Psoas muscle (tissue), 8 donors: ENCODE data around the gene TYK2. TPM values are rescaled to one million over a fixed set of nuclear protein-coding genes. Genes with fewer than 3 reads are reported as not detected.

Source experiments
- ATAC-seq, 4 donors: fragments of 200-7000 bp; cut with Tn5 transposase; one replicate each; pipeline ENCODE4 v1.9.1; 2020; ENCODE audit warnings: moderate library complexity in 3 of 4, mild to moderate bottlenecking in 2 of 4
- DNase-seq, 2 donors: peaks; one replicate each; pipeline ENCODE4 v3.0.0-alpha.2; 2020
- H3K27ac ChIP-seq: fragments of 200-600 bp; one replicate; pipeline ENCODE4 v1.8.0; 2022
- H3K27me3 ChIP-seq, 3 donors: fragments of 200-600 bp in 1 of 3; one replicate each; pipeline versions ENCODE4 v1.6.1 to v1.8.0; 2013 to 2022; ENCODE audit warnings: low read length in 2 of 3, mild to moderate bottlenecking in 2 of 3, moderate library complexity in 1 of 3; ENCODE audit not compliant: insufficient read depth in 3 of 3
- H3K36me3 ChIP-seq, 2 donors: fragments of 200-600 bp in 1 of 2; one replicate each; pipeline versions ENCODE4 v1.6.1 to v1.8.0; 2013 to 2022; ENCODE audit warnings: low read depth in 1 of 2, mild to moderate bottlenecking in 1 of 2, moderate library complexity in 1 of 2; ENCODE audit not compliant: insufficient read depth in 1 of 2
- H3K4me1 ChIP-seq: fragments of 200-600 bp; one replicate; pipeline ENCODE4 v1.8.0; 2022
- H3K4me3 ChIP-seq: fragments of 200-600 bp; one replicate; pipeline ENCODE4 v1.8.0; 2022; ENCODE audit warnings: mild to moderate bottlenecking
- H3K9me3 ChIP-seq: fragments of 200-600 bp; one replicate; pipeline ENCODE4 v1.8.0; 2022
- WGBS, 3 donors: extraction: QIAGEN DNeasy Blood & Tissue Kit; methylation state at CpG; one replicate each; pipeline versions ENCODE4 v1.1.6 to v1.1.7; 2013; 5-methylcytosine and 5-hydroxymethylcytosine counted together
- intact Hi-C, 2 donors: fragments of 100-400 bp; cut with DNase I; formaldehyde crosslinking; loops; one replicate each; pipeline versions ENCODE4 v1.11.0 to v1.14.2; 2022
- polyA plus RNA-seq, 3 donors: library from polyadenylated mRNA; stranded (reverse); fragments of 200-250 nt; gene quantifications; one replicate each; pipeline ENCODE4 v1.2.3, GENCODE V29; 2013
- total RNA-seq, 4 donors: library from RNA; stranded (reverse); fragmentation: NEBNext Ultra II Directional in 2 of 4; extraction: Animal tissue kit (Norgen Biotek cat#: 25700) in 2 of 4; gene quantifications; one replicate each; pipeline versions ENCODE4 v1.2.1 to v1.2.4, GENCODE V29; 2021 to 2023
- TF ChIP-seq, protein P1 (sequence below): fragments of 200-600 bp; IDR thresholded peaks from one replicate; pipeline ENCODE4 v1.8.0; 2022; ENCODE audit warnings: antibody characterized with exemption
- donor health status: healthy with polysubstance abuse.
- donor health status: DM: no; HTN: no; CAD: no; lungs with moderate emphysema.
- donor health status: Bipolar disorder and iron deficiency.
- donor health status: healthy.
- donor health status: DM: yes; HTN: yes; CAD: no.
- donor health status: DM: no; HTN: no; CAD: no.
- donor health status: DM: no; HTN: no; CAD: no.
- donor health status: DM: yes; HTN: yes; CAD: no.

Gene TYK2
- total and polyA plus RNA-seq, 7 donors = 37.1 to 58.8 (median 41.7) TPM

- intact Hi-C loops = loop anchor here in 1 of 2 donors (5.0 to 10.0 kb wide), 3 partner anchors 50 to 498 kb away; partner anchors contain the start of genes ICAM1, PIN1 and TYK2
Observed at GRCh38 chr19:10332158-10332964, 48.0 kb downstream of the TYK2 start.

DNA sequence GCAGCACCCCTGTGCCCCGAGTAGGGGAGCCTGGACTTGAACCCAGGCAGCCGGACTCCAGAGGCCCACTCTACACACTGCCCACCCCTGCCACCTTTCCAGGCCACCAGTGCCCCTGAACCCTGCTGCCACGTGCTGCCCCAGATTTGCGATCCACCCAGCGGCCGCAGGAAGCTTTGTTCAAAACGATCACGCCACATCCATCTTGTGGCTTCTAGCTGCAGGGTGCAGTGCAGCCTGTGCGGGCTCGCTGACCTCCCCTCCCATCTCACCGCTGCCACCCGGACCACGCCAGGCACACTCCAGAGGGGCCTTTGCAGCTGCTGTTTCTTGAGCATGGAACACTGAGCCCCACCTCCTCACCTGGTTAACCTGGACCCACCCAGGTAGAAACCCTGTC lies 50.8 kb downstream of the TYK2 start:
- H3K4me1 ChIP-seq = peaks cover 12% of the 10 kb centered on the region
- intact Hi-C loops = no loop called here
- no peaks in the 10 kb centered on the region for H3K27me3 ChIP-seq
- TF ChIP-seq, protein P1, sequence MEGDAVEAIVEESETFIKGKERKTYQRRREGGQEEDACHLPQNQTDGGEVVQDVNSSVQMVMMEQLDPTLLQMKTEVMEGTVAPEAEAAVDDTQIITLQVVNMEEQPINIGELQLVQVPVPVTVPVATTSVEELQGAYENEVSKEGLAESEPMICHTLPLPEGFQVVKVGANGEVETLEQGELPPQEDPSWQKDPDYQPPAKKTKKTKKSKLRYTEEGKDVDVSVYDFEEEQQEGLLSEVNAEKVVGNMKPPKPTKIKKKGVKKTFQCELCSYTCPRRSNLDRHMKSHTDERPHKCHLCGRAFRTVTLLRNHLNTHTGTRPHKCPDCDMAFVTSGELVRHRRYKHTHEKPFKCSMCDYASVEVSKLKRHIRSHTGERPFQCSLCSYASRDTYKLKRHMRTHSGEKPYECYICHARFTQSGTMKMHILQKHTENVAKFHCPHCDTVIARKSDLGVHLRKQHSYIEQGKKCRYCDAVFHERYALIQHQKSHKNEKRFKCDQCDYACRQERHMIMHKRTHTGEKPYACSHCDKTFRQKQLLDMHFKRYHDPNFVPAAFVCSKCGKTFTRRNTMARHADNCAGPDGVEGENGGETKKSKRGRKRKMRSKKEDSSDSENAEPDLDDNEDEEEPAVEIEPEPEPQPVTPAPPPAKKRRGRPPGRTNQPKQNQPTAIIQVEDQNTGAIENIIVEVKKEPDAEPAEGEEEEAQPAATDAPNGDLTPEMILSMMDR = no peak
- no peaks in the 10 kb centered on the region for H3K9me3 ChIP-seq
- ATAC-seq (no peak), DNase-seq (no peak)
- H3K4me3 ChIP-seq = no peak overlapping the region
- H3K27ac ChIP-seq = no peak overlapping the region
- 93 to 95% (median 94%) methylated on average over 13 of the region's 13 CpGs for WGBS, 3 donors
- peaks cover 4 to 62% of the 10 kb centered on the region in 2 donors for H3K36me3 ChIP-seq

More at GRCh38 chr19:10332158-10332964, 48.0 kb downstream of the TYK2 start:
- Histone ChIP-seq H3K4me3 (peak overlapping the region; percentile 69), H3K4me1 (peaks cover 12% of the 10 kb centered on the region), H3K27ac (peak overlapping the region; percentile 84), H3K36me3 (peaks cover 4 to 35% of the 10 kb centered on the region in 2 donors), H3K9me3 (no peaks in the 10 kb centered on the region), H3K27me3 (no peaks in the 10 kb centered on the region)
- 32 to 33% (median 33%) methylated on average over 18 of the region's 18 CpGs for WGBS, 3 donors
- TF ChIP-seq, protein P1 = no peak
- DNase-seq = no peak
- ATAC-seq = no peak

- Histone ChIP-seq H3K27me3 (no peaks in the 10 kb centered on the region), H3K27ac (no peak overlapping the region), H3K4me1 (peaks cover 12% of the 10 kb centered on the region), H3K9me3 (no peaks in the 10 kb centered on the region), H3K4me3 (no peak overlapping the region), H3K36me3 (peaks cover 4 to 70% of the 10 kb centered on the region in 2 donors)
- TF ChIP-seq, protein P1 = no peak
- intact Hi-C loops = no loop called here
- no peak for DNase-seq
- ATAC-seq = no peak
- 92 to 94% (median 93%) methylated on average over 41 of the region's 41 CpGs for WGBS, 3 donors
Observed at GRCh38 chr19:10328558-10329429, 51.6 kb downstream of the TYK2 start.

DNA sequence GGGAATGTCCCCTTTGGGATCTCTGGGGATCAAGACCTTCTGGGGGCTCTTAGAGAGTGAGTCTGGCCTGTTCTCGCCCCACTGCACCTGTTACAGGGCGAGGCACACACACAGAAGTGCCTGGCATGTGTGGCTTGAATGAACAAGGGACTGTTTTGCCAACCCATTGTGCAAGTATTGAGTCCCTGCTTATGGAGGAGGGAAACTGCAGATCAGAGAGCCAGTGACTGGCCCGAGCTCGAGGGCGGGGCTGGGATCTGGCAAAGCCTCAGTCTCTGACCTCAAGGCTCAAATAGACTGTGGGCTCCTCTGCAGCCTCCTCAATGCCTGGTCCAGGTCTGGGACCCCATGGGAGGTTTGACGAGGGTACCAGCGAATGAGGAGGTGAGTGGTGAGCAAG lies 52.6 kb downstream of the TYK2 start:
- H3K4me1 ChIP-seq = peaks cover 12% of the 10 kb centered on the region
- H3K9me3 ChIP-seq = no peaks in the 10 kb centered on the region
- TF ChIP-seq, protein P1 = no peak
- H3K36me3 ChIP-seq = peaks cover 11 to 80% of the 10 kb centered on the region in 2 donors
- 68 to 86% (median 75%) methylated on average over 7 of the region's 7 CpGs for WGBS, 3 donors
- intact Hi-C loops = no loop called here
- no peaks in the 10 kb centered on the region for H3K27me3 ChIP-seq
- ATAC-seq (no peak), DNase-seq (no peak)
- H3K4me3 ChIP-seq = no peak overlapping the region
- no peak overlapping the region for H3K27ac ChIP-seq
